Activated CD4-positive, alpha-beta T cell treated with anti-CD3 and anti-CD28 coated beads, Interleukin-2, amount 50 U/mL, for 1 hour (primary cell): ENCODE measurements around the gene LPP.

Source experiments
- DNase-seq: peaks from one replicate; pipeline ENCODE4 v3.0.0-alpha.2; 2020

LPP gene

GRCh38 chr3:188343894-188344293 lies 189.9 kb downstream of the LPP start:
- no peak for DNase-seq

GRCh38 chr3:188345223-188345622 lies 191.3 kb downstream of the LPP start:
- DNase-seq, result no peak

- no peak for DNase-seq
These were observed 194.7 kb downstream of the LPP start for GRCh38 chr3:188348435-188349244.

GRCh38 chr3:188349351-188349901 lies 195.5 kb downstream of the LPP start:
- DNase-seq, result no peak

GRCh38 chr3:188349933-188350332 lies 196.0 kb downstream of the LPP start:
- no peak for DNase-seq

- DNase-seq, result no peak
These were observed 197.0 kb downstream of the LPP start for GRCh38 chr3:188350961-188351360.

- no peak for DNase-seq
These were observed 197.7 kb downstream of the LPP start for GRCh38 chr3:188351648-188352047.

GRCh38 chr3:188352196-188352927 lies 198.4 kb downstream of the LPP start:
- DNase-seq, result no peak

GRCh38 chr3:188353426-188353825 lies 199.5 kb downstream of the LPP start:
- DNase-seq, result no peak

- DNase-seq, result no peak
These were observed 205.0 kb downstream of the LPP start for GRCh38 chr3:188358787-188359493.

GRCh38 chr3:188360364-188360881 lies 206.5 kb downstream of the LPP start:
- DNase-seq, result no peak

- no peak for DNase-seq
These were observed 207.9 kb downstream of the LPP start for GRCh38 chr3:188361888-188362287.

GRCh38 chr3:188362405-188362831 lies 208.5 kb downstream of the LPP start:
- DNase-seq, result no peak

GRCh38 chr3:188365184-188365583 lies 211.2 kb downstream of the LPP start:
- no peak for DNase-seq

- DNase-seq, result no peak
These were observed 212.2 kb downstream of the LPP start for GRCh38 chr3:188365988-188366698.

- no peak for DNase-seq
These were observed 213.7 kb downstream of the LPP start for GRCh38 chr3:188367678-188368077.

GRCh38 chr3:188369526-188369925 lies 215.6 kb downstream of the LPP start:
- DNase-seq, result no peak

- no peak for DNase-seq
These were observed 216.3 kb downstream of the LPP start for GRCh38 chr3:188370081-188370830.

GRCh38 chr3:188378786-188379185 lies 224.8 kb downstream of the LPP start:
- DNase-seq, result no peak

- no peak for DNase-seq
These were observed 226.3 kb downstream of the LPP start for GRCh38 chr3:188380252-188380651.

GRCh38 chr3:188380722-188381121 lies 226.8 kb downstream of the LPP start:
- DNase-seq, result no peak

GRCh38 chr3:188383748-188384147 lies 229.8 kb downstream of the LPP start:
- no peak for DNase-seq
